Neural cell (in vitro differentiated cells): ENCODE results near the gene PATL2. TPM values are rescaled to one million over a fixed set of nuclear protein-coding genes. Genes with fewer than 3 reads are reported as not detected.
"Not testable (repeated sequence)": the region's sequence is repeated elsewhere in the genome, so short reads cannot be mapped to it uniquely, and the experiment has no call there.

Experiments
- H2AFZ ChIP-seq: fragments of 200-600, 300-800 bp; sonication (generic), shearing (Covaris generic); 2 replicates; pipeline ENCODE4 v1.6.0; 2014; ENCODE audit warnings: low read depth, mild to moderate bottlenecking, antibody characterized with exemption, low read length, moderate library complexity
- H3F3A ChIP-seq: fragments of 200-600 bp; shearing (Covaris generic); 2 replicates; pipeline ENCODE4 v1.6.1; 2016; ENCODE audit warnings: mild to moderate bottlenecking, moderate library complexity, mixed read lengths, antibody characterized with exemption, low read length; ENCODE audit not compliant: insufficient read depth, poor library complexity, severe bottlenecking
- H3K27ac ChIP-seq: fragments of 200-600, 300-800 bp; sonication (generic), shearing (Covaris generic); 2 replicates; pipeline ENCODE4 v1.5.1; 2014; ENCODE audit warnings: mild to moderate bottlenecking, low read length, moderate library complexity
- H3K27me3 ChIP-seq: fragments of 300-800, 200-600 bp; sonication (generic), shearing (Covaris generic); 2 replicates; pipeline ENCODE4 v1.6.0; 2014; ENCODE audit warnings: mild to moderate bottlenecking, low read depth, low read length, moderate library complexity; ENCODE audit not compliant: insufficient read depth
- H3K36me3 ChIP-seq: fragments of 300-800, 200-600 bp; sonication (generic), shearing (Covaris generic); 2 replicates; pipeline ENCODE4 v1.5.1; 2014; ENCODE audit warnings: mild to moderate bottlenecking, antibody characterized with exemption, low read length, moderate library complexity; ENCODE audit not compliant: insufficient read depth
- H3K4me2 ChIP-seq: fragments of 300-800, 200-600 bp; sonication (generic), shearing (Covaris generic); 2 replicates; pipeline ENCODE4 v1.6.0; 2014; ENCODE audit warnings: mild to moderate bottlenecking, low read length
- H3K4me3 ChIP-seq: fragments of 300-800, 200-600 bp; sonication (generic), shearing (Covaris generic); 2 replicates; pipeline ENCODE4 v1.5.1; 2014; ENCODE audit warnings: mild to moderate bottlenecking, low read length, moderate library complexity
- H3K79me2 ChIP-seq: fragments of 200-600 bp; shearing (Covaris generic); replicated peaks from 2 replicates; pipeline ENCODE4 v1.6.0; 2014; ENCODE audit warnings: mild to moderate bottlenecking, low read length, moderate library complexity; ENCODE audit not compliant: insufficient read depth
- H3K9ac ChIP-seq: fragments of 300-800, 200-600 bp; sonication (generic), shearing (Covaris generic); 2 replicates; pipeline ENCODE4 v1.6.1; 2016; ENCODE audit warnings: mild to moderate bottlenecking, low read length, mixed read lengths
- H3K9me2 ChIP-seq: fragments of 200-600 bp; shearing (Covaris generic); 2 replicates; pipeline ENCODE4 v1.6.1; 2016; ENCODE audit warnings: mild to moderate bottlenecking, low read length, mixed read lengths; ENCODE audit not compliant: insufficient read depth
- H3K9me3 ChIP-seq: fragments of 200-600, 300-800 bp; sonication (generic), shearing (Covaris generic); 2 replicates; pipeline ENCODE4 v1.6.1; 2016; ENCODE audit warnings: mild to moderate bottlenecking, mixed run types, low read length, moderate library complexity, mixed read lengths
- H4K20me1 ChIP-seq: fragments of 200-600 bp; shearing (Covaris generic); 2 replicates; pipeline ENCODE4 v1.6.1; 2016; ENCODE audit warnings: mild to moderate bottlenecking, mixed run types; ENCODE audit not compliant: insufficient read depth
- EP300 ChIP-seq: fragments of 450-650 bp; conservative IDR thresholded peaks from 2 replicates; pipeline ENCODE4 v1.6.1; 2014; ENCODE audit warnings: antibody characterized with exemption, mild to moderate bottlenecking, moderate library complexity; ENCODE audit not compliant: poor library complexity, severe bottlenecking
- EZH2 ChIP-seq: fragments of 200-600, 300-800 bp; shearing (Covaris generic), sonication (generic); IDR thresholded peaks from 2 replicates; pipeline ENCODE4 v1.6.1; 2014; ENCODE audit warnings: antibody characterized with exemption, low read length, borderline replicate concordance, mild to moderate bottlenecking; ENCODE audit not compliant: insufficient read depth, poor library complexity, severe bottlenecking
- MXI1 ChIP-seq: fragments of 450-650 bp; conservative IDR thresholded peaks from 2 replicates; pipeline ENCODE4 v1.6.1; 2014; ENCODE audit warnings: antibody characterized with exemption, mild to moderate bottlenecking; ENCODE audit not compliant: poor library complexity, severe bottlenecking
- POLR2AphosphoS5 ChIP-seq: IDR thresholded peaks from 2 replicates; pipeline ENCODE4 v1.6.1; 2012
- RAD21 ChIP-seq: fragments of 450-650 bp; conservative IDR thresholded peaks from 2 replicates; pipeline ENCODE4 v1.6.1; 2014; ENCODE audit warnings: antibody characterized with exemption, mild to moderate bottlenecking, moderate library complexity
- SMC3 ChIP-seq: fragments of 450-650 bp; conservative IDR thresholded peaks from 2 replicates; pipeline ENCODE4 v1.6.1; 2014; ENCODE audit warnings: antibody characterized with exemption, mild to moderate bottlenecking, moderate library complexity; ENCODE audit not compliant: poor library complexity
- TAF1 ChIP-seq: IDR thresholded peaks from 2 replicates; pipeline ENCODE4 v1.6.1; 2012; ENCODE audit warnings: low read depth
- polyA plus RNA-seq: library from polyadenylated mRNA; depleted of rRNA; stranded (reverse); fragments of >200 nt; gene quantifications from 2 replicates; pipeline ENCODE4 v1.2.3, GENCODE V29; 2014
- TF ChIP-seq, protein P1 (sequence below): fragments of 450-650 bp; IDR thresholded peaks from 2 replicates; pipeline ENCODE4 v1.5.1; 2014; ENCODE audit warnings: antibody characterized with exemption, mild to moderate bottlenecking, moderate library complexity; ENCODE audit not compliant: poor library complexity, severe bottlenecking
- TF ChIP-seq, protein P2 (sequence below): IDR thresholded peaks from 2 replicates; pipeline ENCODE4 v1.6.1; 2012; ENCODE audit warnings: borderline replicate concordance

The PATL2 gene
- polyA plus RNA-seq, 1 donor from 2014 or later: not detected

GRCh38 chr15:44739222-44739847, 28.2 kb upstream of the PATL2 start:
- H3K9me2 ChIP-seq, H4K20me1 ChIP-seq, H3K4me3 ChIP-seq, H2AFZ ChIP-seq, H3K36me3 ChIP-seq, H3F3A ChIP-seq, H3K9me3 ChIP-seq, H3K79me2 ChIP-seq, H3K4me2 ChIP-seq, H3K27me3 ChIP-seq, H3K9ac ChIP-seq, H3K27ac ChIP-seq: not testable (repeated sequence)

DNA sequence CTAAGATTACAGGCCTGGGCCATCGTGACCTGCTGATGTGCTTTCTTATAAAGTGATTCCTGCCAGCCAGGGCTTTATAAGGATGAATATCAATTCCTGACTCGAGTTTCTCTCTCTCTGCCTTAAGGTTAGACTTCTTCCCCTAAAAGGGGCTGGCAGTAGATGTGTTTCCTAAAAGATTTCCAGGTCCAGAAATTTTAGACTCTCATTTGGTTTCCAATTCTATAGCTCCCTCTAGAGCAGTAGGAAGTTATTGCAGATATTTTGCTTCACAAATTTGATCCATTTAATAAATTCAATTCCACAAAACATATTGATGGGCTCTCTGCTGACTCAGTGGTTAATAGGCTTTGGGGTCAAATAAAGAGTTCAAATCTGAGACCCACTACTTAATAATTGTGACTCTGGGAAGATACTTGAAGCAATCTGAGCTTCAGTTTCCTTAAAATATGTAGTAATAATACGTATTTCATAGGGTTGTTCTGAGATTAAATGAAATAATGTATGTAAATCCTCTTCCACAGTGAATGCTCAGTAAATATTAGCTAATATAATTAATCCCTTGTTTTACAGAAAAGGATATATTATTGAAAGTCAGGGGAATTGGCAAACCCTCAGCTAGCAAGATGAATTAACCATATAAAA, 27.3 kb upstream of the PATL2 start:
- Histone ChIP-seq H3K4me3 (no peak overlapping the region), H3K4me2 (no peak overlapping the region), H3K27me3 (no peaks in the 10 kb centered on the region), H2AFZ (no peak overlapping the region), H3K9ac (no peak overlapping the region), H3K36me3 (no peaks in the 10 kb centered on the region), H4K20me1 (no peaks in the 10 kb centered on the region), H3K9me2 (no peaks in the 10 kb centered on the region), H3K79me2 (no peaks in the 10 kb centered on the region), H3K27ac (no peak overlapping the region), H3F3A (no peaks in the 10 kb centered on the region), H3K9me3 (no peaks in the 10 kb centered on the region)
- no peak for TF ChIP-seq RAD21
- no peak for TF ChIP-seq SMC3
- no peak for TF ChIP-seq TAF1
- TF ChIP-seq EP300: no peak
- no peak for TF ChIP-seq POLR2AphosphoS5
- no peak for TF ChIP-seq MXI1
- TF ChIP-seq, protein P1, sequence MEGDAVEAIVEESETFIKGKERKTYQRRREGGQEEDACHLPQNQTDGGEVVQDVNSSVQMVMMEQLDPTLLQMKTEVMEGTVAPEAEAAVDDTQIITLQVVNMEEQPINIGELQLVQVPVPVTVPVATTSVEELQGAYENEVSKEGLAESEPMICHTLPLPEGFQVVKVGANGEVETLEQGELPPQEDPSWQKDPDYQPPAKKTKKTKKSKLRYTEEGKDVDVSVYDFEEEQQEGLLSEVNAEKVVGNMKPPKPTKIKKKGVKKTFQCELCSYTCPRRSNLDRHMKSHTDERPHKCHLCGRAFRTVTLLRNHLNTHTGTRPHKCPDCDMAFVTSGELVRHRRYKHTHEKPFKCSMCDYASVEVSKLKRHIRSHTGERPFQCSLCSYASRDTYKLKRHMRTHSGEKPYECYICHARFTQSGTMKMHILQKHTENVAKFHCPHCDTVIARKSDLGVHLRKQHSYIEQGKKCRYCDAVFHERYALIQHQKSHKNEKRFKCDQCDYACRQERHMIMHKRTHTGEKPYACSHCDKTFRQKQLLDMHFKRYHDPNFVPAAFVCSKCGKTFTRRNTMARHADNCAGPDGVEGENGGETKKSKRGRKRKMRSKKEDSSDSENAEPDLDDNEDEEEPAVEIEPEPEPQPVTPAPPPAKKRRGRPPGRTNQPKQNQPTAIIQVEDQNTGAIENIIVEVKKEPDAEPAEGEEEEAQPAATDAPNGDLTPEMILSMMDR: no peak

- Histone ChIP-seq H3K36me3 (no peaks in the 10 kb centered on the region), H3K27me3 (no peaks in the 10 kb centered on the region), H3K9ac (no peak within 1 kb of the TSS), H4K20me1 (no peaks in the 10 kb centered on the region), H3K9me2 (no peaks in the 10 kb centered on the region), H3K9me3 (no peaks in the 10 kb centered on the region), H3K79me2 (no peaks in the 10 kb centered on the region), H2AFZ (no peak within 1 kb of the TSS), H3K4me2 (no peak within 1 kb of the TSS), H3F3A (no peaks in the 10 kb centered on the region), H3K4me3 (no peak within 1 kb of the TSS), H3K27ac (no peak within 1 kb of the TSS)
- TF ChIP-seq EP300: no peak
- no peak for TF ChIP-seq EZH2
- no peak for TF ChIP-seq POLR2AphosphoS5
- no peak for TF ChIP-seq MXI1
- TF ChIP-seq SMC3: no peak
- no peak for TF ChIP-seq RAD21
- TF ChIP-seq, protein P1: no peak
- TF ChIP-seq, protein P2, sequence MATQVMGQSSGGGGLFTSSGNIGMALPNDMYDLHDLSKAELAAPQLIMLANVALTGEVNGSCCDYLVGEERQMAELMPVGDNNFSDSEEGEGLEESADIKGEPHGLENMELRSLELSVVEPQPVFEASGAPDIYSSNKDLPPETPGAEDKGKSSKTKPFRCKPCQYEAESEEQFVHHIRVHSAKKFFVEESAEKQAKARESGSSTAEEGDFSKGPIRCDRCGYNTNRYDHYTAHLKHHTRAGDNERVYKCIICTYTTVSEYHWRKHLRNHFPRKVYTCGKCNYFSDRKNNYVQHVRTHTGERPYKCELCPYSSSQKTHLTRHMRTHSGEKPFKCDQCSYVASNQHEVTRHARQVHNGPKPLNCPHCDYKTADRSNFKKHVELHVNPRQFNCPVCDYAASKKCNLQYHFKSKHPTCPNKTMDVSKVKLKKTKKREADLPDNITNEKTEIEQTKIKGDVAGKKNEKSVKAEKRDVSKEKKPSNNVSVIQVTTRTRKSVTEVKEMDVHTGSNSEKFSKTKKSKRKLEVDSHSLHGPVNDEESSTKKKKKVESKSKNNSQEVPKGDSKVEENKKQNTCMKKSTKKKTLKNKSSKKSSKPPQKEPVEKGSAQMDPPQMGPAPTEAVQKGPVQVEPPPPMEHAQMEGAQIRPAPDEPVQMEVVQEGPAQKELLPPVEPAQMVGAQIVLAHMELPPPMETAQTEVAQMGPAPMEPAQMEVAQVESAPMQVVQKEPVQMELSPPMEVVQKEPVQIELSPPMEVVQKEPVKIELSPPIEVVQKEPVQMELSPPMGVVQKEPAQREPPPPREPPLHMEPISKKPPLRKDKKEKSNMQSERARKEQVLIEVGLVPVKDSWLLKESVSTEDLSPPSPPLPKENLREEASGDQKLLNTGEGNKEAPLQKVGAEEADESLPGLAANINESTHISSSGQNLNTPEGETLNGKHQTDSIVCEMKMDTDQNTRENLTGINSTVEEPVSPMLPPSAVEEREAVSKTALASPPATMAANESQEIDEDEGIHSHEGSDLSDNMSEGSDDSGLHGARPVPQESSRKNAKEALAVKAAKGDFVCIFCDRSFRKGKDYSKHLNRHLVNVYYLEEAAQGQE: no peak
- no peak for TF ChIP-seq TAF1
These were observed 25.1 kb upstream of the PATL2 start, which contains the start of gene TRIM69 for GRCh38 chr15:44736181-44736765. Gene TRIM69, plus strand, starts transcription at chr15:44736528. Its CDS starts 177 bp downstream, at chr15:44736705.
